Measurements from ENCODE around the gene EBP.

EBP gene

DNA sequence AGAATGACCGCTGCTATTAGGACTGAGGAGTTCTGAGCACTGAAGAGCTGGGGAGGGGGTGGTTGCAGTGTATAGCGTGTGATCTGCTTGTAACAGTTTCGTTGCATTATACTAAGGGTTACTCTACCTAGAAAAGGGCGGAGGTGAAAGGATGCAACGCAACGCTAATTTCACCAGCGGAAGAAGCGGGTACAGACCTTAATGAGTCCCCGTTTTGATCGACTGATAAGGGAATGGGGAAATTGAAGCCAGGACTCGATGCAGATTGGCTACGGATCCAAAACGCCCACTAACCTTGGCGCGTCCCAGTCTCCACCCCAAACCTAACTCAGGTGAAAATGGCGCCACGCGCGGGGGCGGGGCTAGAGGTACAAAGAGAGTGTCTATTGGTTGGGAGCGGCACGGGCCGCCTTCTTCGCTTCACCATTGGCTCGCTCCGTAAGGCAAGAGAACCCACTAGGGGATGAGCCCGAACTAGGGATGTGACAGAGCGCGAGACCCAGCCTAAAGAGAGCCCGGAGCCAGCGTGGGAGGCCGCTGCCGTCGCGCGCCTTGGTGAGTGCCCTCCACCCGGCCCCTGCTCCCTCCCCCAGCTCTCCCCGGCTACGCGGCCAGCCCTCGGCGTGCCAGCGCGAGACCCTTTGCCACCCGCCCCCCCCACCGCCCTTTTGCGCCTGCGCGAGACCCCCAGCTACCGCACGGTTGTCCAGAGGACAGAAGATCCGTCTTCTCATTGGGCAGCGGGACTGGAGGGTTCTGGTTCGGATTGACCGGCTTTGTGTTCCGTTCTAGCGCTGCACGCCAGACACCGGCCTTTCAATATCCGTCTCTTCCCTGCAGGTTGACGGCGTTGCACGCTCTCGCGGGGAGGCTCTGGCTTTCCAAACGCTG, at the start of gene EBP:
Gene EBP (plus strand): TSS at position 456 of the 891 bp plus-strand sequence. CDS start 1,964 bp downstream, outside the sequence.
- peak; percentile 81 to 93 for DNase-seq (ENCODE audit: extremely low read depth in 1 of 2, low read depth in 1 of 2)

DNA sequence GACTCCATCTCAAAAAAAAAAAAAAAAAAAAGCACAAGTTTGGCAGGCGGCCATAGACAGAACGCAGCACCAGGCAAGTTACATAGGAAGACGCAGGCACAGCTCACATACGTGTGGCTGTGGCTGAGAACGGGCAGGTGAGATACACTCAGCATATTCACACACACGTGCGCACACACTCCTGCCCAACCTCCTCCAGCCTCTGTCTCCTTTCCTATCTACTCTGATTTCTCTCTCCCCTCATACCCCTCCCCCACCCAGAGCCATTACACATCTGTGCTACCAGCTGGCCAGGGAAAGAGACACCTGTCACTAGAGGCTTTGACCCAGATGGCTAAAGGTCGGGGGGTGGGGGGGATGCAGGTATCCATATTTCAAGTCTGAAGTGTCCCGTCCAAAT, 49.4 kb upstream of the EBP start:
- DNase-seq (ENCODE audit: extremely low read depth in 1 of 2, low read depth in 1 of 2), result no peak

DNA sequence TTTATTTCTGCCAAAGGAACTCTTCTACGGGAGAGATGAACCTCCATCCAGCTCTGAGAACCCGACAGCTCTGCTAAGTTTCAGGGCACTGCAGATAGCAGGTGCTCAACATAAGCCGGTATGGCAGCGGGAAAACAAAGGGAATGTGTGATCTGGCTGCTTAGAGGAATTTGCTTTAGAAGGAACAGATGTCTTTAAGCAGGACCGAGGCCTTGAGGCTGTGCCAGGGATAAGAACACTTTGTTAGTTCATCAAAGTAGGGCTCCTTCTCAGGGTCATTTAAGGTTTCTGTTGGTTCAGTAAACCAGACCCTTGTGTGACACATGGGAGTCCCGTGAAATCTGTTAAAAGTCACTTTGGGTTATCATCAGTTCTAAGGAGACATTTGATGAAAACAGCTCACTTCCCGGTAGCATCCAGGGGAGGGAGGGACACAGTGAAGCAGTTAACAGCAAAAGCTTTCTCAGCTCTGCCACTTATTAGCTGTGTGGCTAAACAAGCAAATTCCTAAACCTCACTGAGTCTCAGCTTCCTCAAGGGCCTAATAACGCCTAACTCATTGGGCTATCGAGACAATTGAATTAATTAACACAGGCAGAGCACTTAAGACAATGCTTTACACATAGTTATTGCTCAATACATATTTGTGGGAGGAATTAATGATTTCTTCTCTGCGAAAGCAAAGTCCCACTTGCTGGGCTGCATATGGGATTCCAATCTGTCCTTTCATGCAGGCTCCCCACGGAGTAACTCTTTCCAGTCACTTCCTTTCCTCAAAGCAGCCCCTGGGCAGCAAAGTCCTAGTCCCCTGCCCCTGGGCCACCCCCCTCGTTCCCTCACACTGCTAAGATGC, 48.5 kb upstream of the EBP start:
- DNase-seq (ENCODE audit: extremely low read depth in 1 of 2, low read depth in 1 of 2), result no peak

DNA sequence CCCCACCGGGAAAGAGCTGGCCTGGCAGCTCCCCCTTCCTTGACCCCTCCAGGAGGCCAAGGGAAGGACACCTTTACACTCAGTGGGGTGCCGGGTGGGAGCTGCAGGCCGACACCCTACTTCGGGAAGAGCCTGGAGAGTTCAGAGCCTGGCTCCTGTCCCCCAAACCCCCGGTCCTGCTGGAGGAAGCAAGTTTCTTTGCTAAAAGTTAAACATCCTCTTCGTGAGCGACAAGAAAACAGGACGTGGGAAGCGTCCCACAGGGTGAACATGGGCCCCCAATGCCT, 48.0 kb upstream of the EBP start:
- DNase-seq (ENCODE audit: extremely low read depth in 1 of 2, low read depth in 1 of 2), result no peak

- DNase-seq (ENCODE audit: extremely low read depth in 1 of 2, low read depth in 1 of 2), result no peak
Measured at GRCh38 chrX:48474127-48474526, 47.5 kb upstream of the EBP start.

DNA sequence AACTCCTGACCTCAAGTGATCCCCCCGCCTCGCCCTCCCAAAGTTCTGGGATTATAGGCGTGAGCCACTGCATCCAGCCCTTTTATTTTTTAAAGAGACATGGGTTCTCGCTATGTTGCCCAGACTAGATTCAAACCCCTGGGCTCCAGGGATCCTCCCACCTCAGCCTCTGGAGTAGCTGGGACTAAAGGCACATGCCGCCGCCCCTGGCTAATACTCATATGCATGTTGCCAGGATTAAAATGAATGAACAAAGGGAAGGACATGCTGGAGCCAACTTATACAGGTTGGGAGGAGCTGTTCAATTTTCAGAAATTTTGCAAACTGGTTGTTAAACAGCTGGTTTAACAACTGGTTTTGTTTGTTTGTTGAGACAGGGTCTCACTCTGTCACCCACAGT, 47.0 kb upstream of the EBP start:
- no peak for DNase-seq (ENCODE audit: extremely low read depth in 1 of 2, low read depth in 1 of 2)

DNA sequence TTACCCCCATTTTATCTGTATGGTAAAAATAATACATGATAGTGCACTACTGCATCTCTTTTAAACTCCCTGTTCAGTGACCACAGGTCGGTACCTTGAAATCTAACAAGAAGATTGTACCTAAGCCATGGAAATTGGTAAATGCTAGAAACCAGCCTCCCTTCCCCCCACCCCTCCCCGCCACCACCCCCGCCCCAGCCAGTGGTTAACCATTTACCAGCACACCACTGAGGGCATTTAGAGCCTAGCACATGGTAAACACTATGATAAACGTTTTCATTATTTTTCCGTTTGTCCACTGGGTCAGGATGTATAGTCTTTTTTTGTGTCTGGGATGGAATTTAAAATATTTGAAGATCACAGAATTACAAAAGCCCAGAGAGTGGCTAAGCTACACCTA, 46.3 kb upstream of the EBP start:
- DNase-seq (ENCODE audit: extremely low read depth in 1 of 2, low read depth in 1 of 2), result no peak

DNA sequence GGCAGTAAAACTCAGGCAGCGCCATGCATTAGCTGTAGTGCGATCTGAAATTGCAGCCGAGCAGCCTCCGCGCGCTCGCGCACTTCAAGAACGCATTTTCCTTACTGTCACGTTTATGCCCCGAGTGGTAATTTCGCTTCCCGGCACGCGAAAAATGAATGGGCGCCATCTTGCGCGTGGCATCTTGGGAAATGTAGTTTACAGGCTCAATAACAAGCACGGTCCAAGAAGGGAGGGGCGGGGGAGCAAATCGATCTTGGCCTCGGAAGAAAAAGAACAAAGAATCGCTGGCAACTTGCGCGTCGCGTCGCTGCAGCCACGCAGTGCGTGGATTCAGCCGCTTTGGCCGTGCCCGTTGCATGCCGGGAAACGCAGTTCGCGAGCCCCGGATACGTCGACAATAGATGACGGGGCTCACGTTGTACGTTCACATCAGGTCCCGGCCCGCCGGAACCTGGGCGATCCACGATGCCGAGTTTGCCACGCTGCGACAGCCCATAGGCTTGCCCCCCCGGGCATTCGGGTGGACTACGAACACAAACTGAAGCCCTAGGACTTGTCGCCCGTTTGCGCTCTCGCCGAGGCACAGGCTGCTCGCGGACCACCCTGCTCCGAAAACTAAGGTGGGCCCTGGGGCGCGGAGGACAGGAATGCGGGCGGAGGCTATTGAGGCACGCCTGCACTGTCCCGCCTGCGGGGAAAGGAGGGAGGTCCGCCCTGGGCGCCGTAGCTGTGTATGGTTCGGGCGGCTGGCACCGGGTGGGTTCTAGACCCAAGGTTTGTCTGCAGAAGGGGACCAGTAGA, 45.6 kb upstream of the EBP start, which contains the start of gene FTSJ1:
Gene FTSJ1 (plus strand): TSS at position 426 of the 804 bp plus-strand sequence. CDS start 1,849 bp downstream, outside the sequence.
- peak; percentile 61 to 73 for DNase-seq (ENCODE audit: extremely low read depth in 1 of 2, low read depth in 1 of 2)

DNA sequence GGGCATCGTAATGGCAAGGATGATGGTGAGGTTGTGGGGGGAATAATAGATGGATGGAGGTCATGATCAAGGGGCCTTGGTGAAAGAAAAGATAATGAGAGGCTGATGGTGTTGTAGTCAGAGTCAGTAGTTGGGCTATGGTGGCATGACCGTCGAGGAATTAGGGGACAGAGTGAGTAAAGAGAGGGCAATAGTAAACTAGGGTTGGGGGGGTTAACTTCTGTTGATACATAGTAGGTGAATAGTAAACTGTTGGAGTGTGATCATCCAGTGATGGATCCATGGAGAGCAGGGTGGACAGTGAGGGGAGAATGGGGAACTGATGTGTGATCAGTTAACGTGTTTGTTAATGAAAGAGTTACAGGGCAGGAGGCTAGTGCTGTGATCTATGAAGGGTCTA, 44.7 kb upstream of the EBP start:
- DNase-seq (ENCODE audit: extremely low read depth in 1 of 2, low read depth in 1 of 2), result no peak

- DNase-seq (ENCODE audit: extremely low read depth in 1 of 2, low read depth in 1 of 2), result no peak
Measured at GRCh38 chrX:48477960-48478755, 43.5 kb upstream of the EBP start.

GRCh38 chrX:48478806-48479205, 42.8 kb upstream of the EBP start:
- no peak for DNase-seq (ENCODE audit: extremely low read depth in 1 of 2, low read depth in 1 of 2)

GRCh38 chrX:48480142-48480541, 41.5 kb upstream of the EBP start:
- DNase-seq (ENCODE audit: extremely low read depth in 1 of 2, low read depth in 1 of 2), result no peak

- DNase-seq (ENCODE audit: extremely low read depth in 1 of 2, low read depth in 1 of 2), result no peak
Measured at GRCh38 chrX:48480583-48480982, 41.0 kb upstream of the EBP start.

GRCh38 chrX:48482526-48482925, 39.1 kb upstream of the EBP start:
- no peak for DNase-seq (ENCODE audit: extremely low read depth in 1 of 2, low read depth in 1 of 2)

DNA sequence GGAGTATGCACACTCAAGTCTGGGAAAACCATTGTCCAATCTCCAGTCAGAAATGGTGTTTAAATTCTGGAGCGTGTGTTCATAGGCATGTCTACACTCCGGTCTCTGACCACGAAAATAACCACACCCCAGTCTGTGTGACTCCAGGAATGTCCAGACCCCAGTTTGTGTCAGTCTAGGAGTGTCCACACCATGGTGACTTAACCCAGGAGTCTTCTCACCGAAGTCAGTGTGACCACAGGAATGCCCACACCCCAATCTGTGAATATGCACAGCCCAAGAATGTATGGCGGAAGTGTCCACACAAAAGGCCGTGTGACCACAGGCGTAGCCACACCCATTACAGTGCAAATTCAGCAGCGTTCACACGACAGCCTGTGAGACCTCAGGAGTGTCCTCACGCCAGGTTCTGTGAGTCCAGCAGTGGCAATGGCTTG, 34.2 kb upstream of the EBP start:
- no peak for DNase-seq (ENCODE audit: extremely low read depth in 1 of 2, low read depth in 1 of 2)

- no peak for DNase-seq (ENCODE audit: extremely low read depth in 1 of 2, low read depth in 1 of 2)
Measured at GRCh38 chrX:48488034-48488433, 33.6 kb upstream of the EBP start.

- no peak for DNase-seq (ENCODE audit: extremely low read depth in 1 of 2, low read depth in 1 of 2)
Measured at GRCh38 chrX:48489296-48489695, 32.3 kb upstream of the EBP start.

GRCh38 chrX:48489892-48490291, 31.7 kb upstream of the EBP start:
- DNase-seq (ENCODE audit: extremely low read depth in 1 of 2, low read depth in 1 of 2), result no peak

GRCh38 chrX:48490661-48491060, 30.9 kb upstream of the EBP start:
- DNase-seq (ENCODE audit: extremely low read depth in 1 of 2, low read depth in 1 of 2), result no peak

DNA sequence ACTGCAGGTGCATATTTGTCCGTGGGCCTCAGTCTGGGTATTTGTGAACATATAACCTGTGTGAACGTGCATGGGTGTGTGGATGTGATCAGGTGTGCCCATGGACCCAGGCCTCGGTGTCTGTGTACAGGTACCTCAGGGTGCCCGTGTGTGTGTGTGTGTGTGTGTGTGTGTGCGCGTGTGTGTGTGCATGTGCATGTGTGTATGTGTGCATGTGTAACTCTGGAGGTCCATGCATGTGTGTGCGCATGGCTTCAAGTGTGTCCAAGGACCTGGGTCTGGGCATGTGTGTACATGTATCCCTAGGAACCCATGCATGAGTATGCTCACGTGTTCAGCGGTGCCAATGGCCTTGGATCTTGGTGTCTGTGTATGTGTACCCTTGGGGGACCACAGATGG, 29.8 kb upstream of the EBP start:
- no peak for DNase-seq (ENCODE audit: extremely low read depth in 1 of 2, low read depth in 1 of 2)
